ENCODE results near the gene SYNE2.
A peak's percentile ranks its signal among the peaks of the same experiment; 100 is the strongest.

Gene SYNE2

GRCh38 chr14:64225151-64225757 lies 372.4 kb downstream of the SYNE2 start:
- Histone ChIP-seq H3K4me1 (ENCODE audit: control insufficient read depth, low read length) (peaks cover 23% of the 10 kb centered on the region), H3K9me3 (ENCODE audit: control insufficient read depth, insufficient read depth, low read length) (no peaks in the 10 kb centered on the region), H3K27me3 (ENCODE audit: control insufficient read depth, low read length) (no peaks in the 10 kb centered on the region), H3F3A (ENCODE audit: control insufficient read depth, insufficient read depth) (peaks cover 11% of the 10 kb centered on the region; the same call in 1 of the 2 replicates), H3K27ac (ENCODE audit: low read depth, low read length) (no peak overlapping the region), H3K9me2 (replicated peaks; ENCODE audit: control insufficient read depth, low read length) (no peaks in the 10 kb centered on the region), H3K36me3 (ENCODE audit: control insufficient read depth, low read length) (peaks cover 91% of the 10 kb centered on the region), H3K79me2 (ENCODE audit: control insufficient read depth, low read length) (peaks cover 50% of the 10 kb centered on the region), H3K4me2 (ENCODE audit: low read length) (no peak overlapping the region), H3K4me3 (ENCODE audit: low read length) (no peak overlapping the region), H4K20me1 (ENCODE audit: control insufficient read depth, insufficient read depth, low read depth, low read length) (no peaks in the 10 kb centered on the region)
- TF ChIP-seq EZH2phosphoT487 (IDR thresholded peaks at IDR 0.05; ENCODE audit: borderline replicate concordance, low read length): no peak
- TF ChIP-seq, protein P1, sequence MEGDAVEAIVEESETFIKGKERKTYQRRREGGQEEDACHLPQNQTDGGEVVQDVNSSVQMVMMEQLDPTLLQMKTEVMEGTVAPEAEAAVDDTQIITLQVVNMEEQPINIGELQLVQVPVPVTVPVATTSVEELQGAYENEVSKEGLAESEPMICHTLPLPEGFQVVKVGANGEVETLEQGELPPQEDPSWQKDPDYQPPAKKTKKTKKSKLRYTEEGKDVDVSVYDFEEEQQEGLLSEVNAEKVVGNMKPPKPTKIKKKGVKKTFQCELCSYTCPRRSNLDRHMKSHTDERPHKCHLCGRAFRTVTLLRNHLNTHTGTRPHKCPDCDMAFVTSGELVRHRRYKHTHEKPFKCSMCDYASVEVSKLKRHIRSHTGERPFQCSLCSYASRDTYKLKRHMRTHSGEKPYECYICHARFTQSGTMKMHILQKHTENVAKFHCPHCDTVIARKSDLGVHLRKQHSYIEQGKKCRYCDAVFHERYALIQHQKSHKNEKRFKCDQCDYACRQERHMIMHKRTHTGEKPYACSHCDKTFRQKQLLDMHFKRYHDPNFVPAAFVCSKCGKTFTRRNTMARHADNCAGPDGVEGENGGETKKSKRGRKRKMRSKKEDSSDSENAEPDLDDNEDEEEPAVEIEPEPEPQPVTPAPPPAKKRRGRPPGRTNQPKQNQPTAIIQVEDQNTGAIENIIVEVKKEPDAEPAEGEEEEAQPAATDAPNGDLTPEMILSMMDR (IDR thresholded peaks at IDR 0.05; ENCODE audit: low read depth, low read length, poor library complexity, severe bottlenecking): no peak

DNA sequence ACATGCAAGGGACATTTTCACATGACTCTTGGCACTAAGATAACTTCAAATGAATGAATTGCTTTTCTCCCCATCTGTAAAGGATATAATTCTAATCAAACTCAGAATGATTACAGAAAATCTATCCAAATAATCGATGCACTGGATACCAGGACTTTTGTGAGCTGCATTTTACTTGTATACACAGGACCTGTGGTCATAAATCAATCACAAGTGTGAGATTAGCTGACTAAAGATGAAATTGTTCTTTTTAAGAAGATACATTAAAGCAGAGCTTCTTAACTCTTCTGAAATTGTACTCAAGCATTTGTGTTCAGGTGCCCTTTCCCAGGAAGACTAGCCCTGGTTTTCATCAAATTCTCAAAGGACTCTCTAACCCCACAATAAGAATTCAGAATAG lies 375.1 kb downstream of the SYNE2 start:
- H3K9me3 ChIP-seq (ENCODE audit: control insufficient read depth, insufficient read depth, low read length): no peaks in the 10 kb centered on the region
- H3K4me1 ChIP-seq (ENCODE audit: control insufficient read depth, low read length): peaks cover 41% of the 10 kb centered on the region
- H3K27ac ChIP-seq (ENCODE audit: low read depth, low read length): peak overlapping the region; percentile 7
- H3K36me3 ChIP-seq (ENCODE audit: control insufficient read depth, low read length): peaks cover 91% of the 10 kb centered on the region
- no peaks in the 10 kb centered on the region for H3K27me3 ChIP-seq (ENCODE audit: control insufficient read depth, low read length)
- H3K4me3 ChIP-seq (ENCODE audit: low read length): no peak overlapping the region
- TF ChIP-seq, protein P1 (IDR thresholded peaks at IDR 0.05; ENCODE audit: low read depth, low read length, poor library complexity, severe bottlenecking): no peak
- no peak for TF ChIP-seq EZH2phosphoT487 (IDR thresholded peaks at IDR 0.05; ENCODE audit: borderline replicate concordance, low read length)
- peaks cover 26% of the 10 kb centered on the region for H3F3A ChIP-seq (ENCODE audit: control insufficient read depth, insufficient read depth)
- peaks cover 72% of the 10 kb centered on the region for H3K79me2 ChIP-seq (ENCODE audit: control insufficient read depth, low read length)
- no peak overlapping the region for H3K4me2 ChIP-seq (ENCODE audit: low read length)
- H4K20me1 ChIP-seq (ENCODE audit: control insufficient read depth, insufficient read depth, low read depth, low read length): no peaks in the 10 kb centered on the region
- H3K9me2 ChIP-seq (replicated peaks; ENCODE audit: control insufficient read depth, low read length): no peaks in the 10 kb centered on the region

DNA sequence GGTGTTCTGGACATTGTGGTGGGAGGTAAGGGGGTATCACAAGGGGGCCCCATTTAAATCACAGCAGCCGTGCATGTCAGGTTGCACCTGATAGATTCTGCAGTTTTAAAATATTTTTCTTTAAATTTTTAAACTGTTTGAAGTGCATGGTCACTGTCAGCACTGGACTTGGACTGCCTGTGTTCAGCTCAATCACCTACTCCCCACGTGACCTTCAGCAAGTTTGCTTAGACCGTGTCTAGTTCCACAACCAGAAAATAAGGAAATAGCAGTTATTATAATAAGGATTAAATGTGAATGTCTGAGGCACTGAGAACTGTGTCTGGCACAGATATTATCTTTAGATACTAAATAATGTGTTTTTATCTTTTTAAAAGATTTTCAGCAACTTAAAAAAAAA lies 376.7 kb downstream of the SYNE2 start:
- Histone ChIP-seq H4K20me1 (ENCODE audit: control insufficient read depth, insufficient read depth, low read depth, low read length) (no peaks in the 10 kb centered on the region), H3K79me2 (ENCODE audit: control insufficient read depth, low read length) (peaks cover 82% of the 10 kb centered on the region), H3K27me3 (ENCODE audit: control insufficient read depth, low read length) (no peaks in the 10 kb centered on the region), H3K36me3 (ENCODE audit: control insufficient read depth, low read length) (peaks cover 91% of the 10 kb centered on the region), H3K9me2 (replicated peaks; ENCODE audit: control insufficient read depth, low read length) (no peaks in the 10 kb centered on the region), H3K9me3 (ENCODE audit: control insufficient read depth, insufficient read depth, low read length) (no peaks in the 10 kb centered on the region), H3F3A (ENCODE audit: control insufficient read depth, insufficient read depth) (peaks cover 31% of the 10 kb centered on the region), H3K4me1 (ENCODE audit: control insufficient read depth, low read length) (peaks cover 57% of the 10 kb centered on the region), H3K4me3 (ENCODE audit: low read length) (no peak overlapping the region), H3K27ac (ENCODE audit: low read depth, low read length) (no peak overlapping the region), H3K4me2 (ENCODE audit: low read length) (no peak overlapping the region)
- TF ChIP-seq, protein P1 (IDR thresholded peaks at IDR 0.05; ENCODE audit: low read depth, low read length, poor library complexity, severe bottlenecking): no peak
- no peak for TF ChIP-seq EZH2phosphoT487 (IDR thresholded peaks at IDR 0.05; ENCODE audit: borderline replicate concordance, low read length)
